ENCODE measurements around the gene FOXRED2.
"Not testable (repeated sequence)": the region's sequence is repeated elsewhere in the genome, so short reads cannot be mapped to it uniquely, and the experiment has no call there.

Gene FOXRED2

GRCh38 chr22:36452250-36452977 is 54.4 kb downstream of the FOXRED2 start:
- H3K18ac ChIP-seq (ENCODE audit: low read length): no peak overlapping the region
- H3K4me2 ChIP-seq (ENCODE audit: low read length): no peak overlapping the region
- H2BK120ac ChIP-seq (ENCODE audit: low read depth, low read length): no peak overlapping the region
- H2BK5ac ChIP-seq (ENCODE audit: low read length): no peak overlapping the region
- H3K23ac ChIP-seq (ENCODE audit: low read length): no peak overlapping the region
- H3K27me3 ChIP-seq (ENCODE audit: insufficient read depth, low read length, poor library complexity): no peaks in the 10 kb centered on the region
- H3K27ac ChIP-seq (ENCODE audit: low read depth, low read length): no peak overlapping the region
- H2BK15ac ChIP-seq (replicated peaks; ENCODE audit: low read depth): no peak overlapping the region
- no peak overlapping the region for H3K4me3 ChIP-seq (ENCODE audit: low read length)
- no peak overlapping the region for H3K9ac ChIP-seq (ENCODE audit: low read length)
- no peak overlapping the region for H4K5ac ChIP-seq (ENCODE audit: low read length)
- no CpG with 5 or more reads among the region's 9 CpGs for WGBS (ENCODE audit: extremely low coverage, insufficient coverage, low lambda C conversion rate)
- no peaks in the 10 kb centered on the region for H3K79me2 ChIP-seq (ENCODE audit: control insufficient read depth, insufficient read depth, low read length)
- peaks cover 4% of the 10 kb centered on the region for H3K4me1 ChIP-seq (ENCODE audit: control insufficient read depth, low read depth, low read length)
- no peaks in the 10 kb centered on the region for H3K36me3 ChIP-seq (ENCODE audit: control insufficient read depth, insufficient read depth, low read length)
- no peak overlapping the region for H3K56ac ChIP-seq (ENCODE audit: low read length)
- H3K79me1 ChIP-seq (ENCODE audit: low read length): no peaks in the 10 kb centered on the region
- no peak overlapping the region for H4K8ac ChIP-seq (ENCODE audit: low read depth, low read length)
- no peak overlapping the region for H3K4ac ChIP-seq (ENCODE audit: low read depth, low read length)
- H2AK5ac ChIP-seq (ENCODE audit: low read length): no peak overlapping the region
- DNase-seq: no peak

GRCh38 chr22:36450923-36451322 is 55.9 kb downstream of the FOXRED2 start:
- not testable (repeated sequence) for H3K4me3 ChIP-seq (ENCODE audit: low read length); H3K4me1 ChIP-seq (ENCODE audit: control insufficient read depth, low read depth, low read length); H3K56ac ChIP-seq (ENCODE audit: low read length); H2BK15ac ChIP-seq (replicated peaks; ENCODE audit: low read depth); H3K4me2 ChIP-seq (ENCODE audit: low read length); H4K5ac ChIP-seq (ENCODE audit: low read length); H3K79me2 ChIP-seq (ENCODE audit: control insufficient read depth, insufficient read depth, low read length); H3K27ac ChIP-seq (ENCODE audit: low read depth, low read length); H2AK5ac ChIP-seq (ENCODE audit: low read length); H3K18ac ChIP-seq (ENCODE audit: low read length); H4K8ac ChIP-seq (ENCODE audit: low read depth, low read length); H3K9ac ChIP-seq (ENCODE audit: low read length); H3K79me1 ChIP-seq (ENCODE audit: low read length); H3K4ac ChIP-seq (ENCODE audit: low read depth, low read length); H3K36me3 ChIP-seq (ENCODE audit: control insufficient read depth, insufficient read depth, low read length); H2BK120ac ChIP-seq (ENCODE audit: low read depth, low read length); H2BK5ac ChIP-seq (ENCODE audit: low read length); H3K27me3 ChIP-seq (ENCODE audit: insufficient read depth, low read length, poor library complexity); H3K23ac ChIP-seq (ENCODE audit: low read length); DNase-seq
- WGBS (ENCODE audit: extremely low coverage, insufficient coverage, low lambda C conversion rate): no CpG with 5 or more reads among the region's 7 CpGs

GRCh38 chr22:36449596-36450175 is 57.2 kb downstream of the FOXRED2 start:
- WGBS (ENCODE audit: extremely low coverage, insufficient coverage, low lambda C conversion rate): no CpG with 5 or more reads among the region's 11 CpGs
- no peak overlapping the region for H2BK5ac ChIP-seq (ENCODE audit: low read length)
- no peak overlapping the region for H3K27ac ChIP-seq (ENCODE audit: low read depth, low read length)
- no peak overlapping the region for H2BK120ac ChIP-seq (ENCODE audit: low read depth, low read length)
- H3K79me2 ChIP-seq (ENCODE audit: control insufficient read depth, insufficient read depth, low read length): no peaks in the 10 kb centered on the region
- no peaks in the 10 kb centered on the region for H3K36me3 ChIP-seq (ENCODE audit: control insufficient read depth, insufficient read depth, low read length)
- H3K79me1 ChIP-seq (ENCODE audit: low read length): no peaks in the 10 kb centered on the region
- no peak overlapping the region for H3K23ac ChIP-seq (ENCODE audit: low read length)
- no peak overlapping the region for H3K4me3 ChIP-seq (ENCODE audit: low read length)
- H4K8ac ChIP-seq (ENCODE audit: low read depth, low read length): no peak overlapping the region
- peak overlapping the region; percentile 54 for H3K56ac ChIP-seq (ENCODE audit: low read length)
- no peaks in the 10 kb centered on the region for H3K4me1 ChIP-seq (ENCODE audit: control insufficient read depth, low read depth, low read length)
- H4K5ac ChIP-seq (ENCODE audit: low read length): no peak overlapping the region
- DNase-seq: no peak
- H2BK15ac ChIP-seq (replicated peaks; ENCODE audit: low read depth): no peak overlapping the region
- H2AK5ac ChIP-seq (ENCODE audit: low read length): no peak overlapping the region
- H3K18ac ChIP-seq (ENCODE audit: low read length): no peak overlapping the region
- H3K4ac ChIP-seq (ENCODE audit: low read depth, low read length): no peak overlapping the region
- no peaks in the 10 kb centered on the region for H3K27me3 ChIP-seq (ENCODE audit: insufficient read depth, low read length, poor library complexity)
- no peak overlapping the region for H3K4me2 ChIP-seq (ENCODE audit: low read length)
- H3K9ac ChIP-seq (ENCODE audit: low read length): no peak overlapping the region

- no peak overlapping the region for H3K23ac ChIP-seq (ENCODE audit: low read length)
- no peak overlapping the region for H3K4ac ChIP-seq (ENCODE audit: low read depth, low read length)
- H3K18ac ChIP-seq (ENCODE audit: low read length): no peak overlapping the region
- H3K4me1 ChIP-seq (ENCODE audit: control insufficient read depth, low read depth, low read length): peaks cover 1% of the 10 kb centered on the region
- no peak overlapping the region for H2BK15ac ChIP-seq (replicated peaks; ENCODE audit: low read depth)
- no peaks in the 10 kb centered on the region for H3K79me2 ChIP-seq (ENCODE audit: control insufficient read depth, insufficient read depth, low read length)
- H4K5ac ChIP-seq (ENCODE audit: low read length): no peak overlapping the region
- H3K79me1 ChIP-seq (ENCODE audit: low read length): no peaks in the 10 kb centered on the region
- no peak overlapping the region for H3K9ac ChIP-seq (ENCODE audit: low read length)
- H2AK5ac ChIP-seq (ENCODE audit: low read length): no peak overlapping the region
- H3K4me2 ChIP-seq (ENCODE audit: low read length): no peak overlapping the region
- no peaks in the 10 kb centered on the region for H3K36me3 ChIP-seq (ENCODE audit: control insufficient read depth, insufficient read depth, low read length)
- H3K56ac ChIP-seq (ENCODE audit: low read length): no peak overlapping the region
- H2BK5ac ChIP-seq (ENCODE audit: low read length): no peak overlapping the region
- no peak overlapping the region for H3K27ac ChIP-seq (ENCODE audit: low read depth, low read length)
- no peak for DNase-seq
- no peak overlapping the region for H2BK120ac ChIP-seq (ENCODE audit: low read depth, low read length)
- H3K27me3 ChIP-seq (ENCODE audit: insufficient read depth, low read length, poor library complexity): no peaks in the 10 kb centered on the region
- WGBS (ENCODE audit: extremely low coverage, insufficient coverage, low lambda C conversion rate): no CpG with 5 or more reads among the region's 2 CpGs
- H4K8ac ChIP-seq (ENCODE audit: low read depth, low read length): no peak overlapping the region
- H3K4me3 ChIP-seq (ENCODE audit: low read length): no peak overlapping the region
These were observed 59.2 kb downstream of the FOXRED2 start for GRCh38 chr22:36447632-36448031.

GRCh38 chr22:36445158-36445668 is 61.6 kb downstream of the FOXRED2 start:
- Histone ChIP-seq H3K27ac (ENCODE audit: low read depth, low read length) (no peak overlapping the region), H3K4ac (ENCODE audit: low read depth, low read length) (no peak overlapping the region), H3K79me1 (ENCODE audit: low read length) (no peaks in the 10 kb centered on the region), H2AK5ac (ENCODE audit: low read length) (peak overlapping the region; percentile 62), H3K9ac (ENCODE audit: low read length) (no peak overlapping the region), H3K27me3 (ENCODE audit: insufficient read depth, low read length, poor library complexity) (no peaks in the 10 kb centered on the region), H3K18ac (ENCODE audit: low read length) (no peak overlapping the region), H2BK15ac (replicated peaks; ENCODE audit: low read depth) (no peak overlapping the region), H3K4me1 (ENCODE audit: control insufficient read depth, low read depth, low read length) (peaks cover 4% of the 10 kb centered on the region), H4K5ac (ENCODE audit: low read length) (peak overlapping the region; percentile 52), H3K36me3 (ENCODE audit: control insufficient read depth, insufficient read depth, low read length) (no peaks in the 10 kb centered on the region), H3K23ac (ENCODE audit: low read length) (no peak overlapping the region), H2BK120ac (ENCODE audit: low read depth, low read length) (no peak overlapping the region), H2BK5ac (ENCODE audit: low read length) (no peak overlapping the region), H3K4me2 (ENCODE audit: low read length) (no peak overlapping the region), H3K79me2 (ENCODE audit: control insufficient read depth, insufficient read depth, low read length) (no peaks in the 10 kb centered on the region), H4K8ac (ENCODE audit: low read depth, low read length) (no peak overlapping the region), H3K4me3 (ENCODE audit: low read length) (no peak overlapping the region), H3K56ac (ENCODE audit: low read length) (peak overlapping the region; percentile 32)
- WGBS (ENCODE audit: extremely low coverage, insufficient coverage, low lambda C conversion rate): no CpG with 5 or more reads among the region's 8 CpGs
- no peak for DNase-seq
